Kidney capillary endothelial cell (primary cell): ENCODE data around the gene RIC8B.

Experiments
- DNase-seq: peaks from one replicate; pipeline ENCODE4 v3.0.0-alpha.2; 2018; ENCODE audit warnings: low spot score

RIC8B gene

GRCh38 chr12:106801830-106802533 is 27.5 kb downstream of the RIC8B start:
- DNase-seq: no peak

GRCh38 chr12:106804668-106805067 is 30.2 kb downstream of the RIC8B start:
- no peak for DNase-seq

- no peak for DNase-seq
Measured at GRCh38 chr12:106814714-106815113, 40.2 kb downstream of the RIC8B start.

GRCh38 chr12:106815741-106816140 is 41.3 kb downstream of the RIC8B start:
- no peak for DNase-seq

GRCh38 chr12:106816231-106816630 is 41.7 kb downstream of the RIC8B start:
- no peak for DNase-seq

- DNase-seq: no peak
Measured at GRCh38 chr12:106819991-106820390, 45.5 kb downstream of the RIC8B start.

- no peak for DNase-seq
Measured at GRCh38 chr12:106831699-106832098, 57.2 kb downstream of the RIC8B start.

- DNase-seq: no peak
Measured at GRCh38 chr12:106837782-106838181, 63.3 kb downstream of the RIC8B start.

- DNase-seq: no peak
Measured at GRCh38 chr12:106839333-106839732, 64.9 kb downstream of the RIC8B start.

- DNase-seq: peak; percentile 67
Measured at GRCh38 chr12:106840243-106840642, 65.8 kb downstream of the RIC8B start.

GRCh38 chr12:106841510-106842302 is 67.2 kb downstream of the RIC8B start:
- DNase-seq: peak; percentile 60

- no peak for DNase-seq
Measured at GRCh38 chr12:106845902-106846301, 71.4 kb downstream of the RIC8B start.

GRCh38 chr12:106847861-106848260 is 73.4 kb downstream of the RIC8B start:
- DNase-seq: no peak

- DNase-seq: no peak
Measured at GRCh38 chr12:106851306-106851705, 76.8 kb downstream of the RIC8B start.

GRCh38 chr12:106854723-106855122 is 80.2 kb downstream of the RIC8B start:
- no peak for DNase-seq

- no peak for DNase-seq
Measured at GRCh38 chr12:106855221-106855758, 80.8 kb downstream of the RIC8B start.

GRCh38 chr12:106861984-106862916 is 87.8 kb downstream of the RIC8B start:
- DNase-seq: no peak

- DNase-seq: no peak
Measured at GRCh38 chr12:106863189-106863588, 88.7 kb downstream of the RIC8B start.

- no peak for DNase-seq
Measured at GRCh38 chr12:106865683-106866082, 91.2 kb downstream of the RIC8B start.

- DNase-seq: no peak
Measured at GRCh38 chr12:106866426-106867080, 92.1 kb downstream of the RIC8B start.

GRCh38 chr12:106867651-106868050 is 93.2 kb downstream of the RIC8B start:
- no peak for DNase-seq
